ENCODE data around the gene OPTC. TPM values are rescaled to one million over a fixed set of nuclear protein-coding genes. Genes with fewer than 3 reads are reported as not detected.

OPTC gene
- total RNA-seq, 3 donors from 2014 or later: not detected

GRCh38 chr1:203476216-203476814 lies 17.6 kb upstream of the OPTC start:
- Histone ChIP-seq H3K27me3 (no peaks in the 10 kb centered on the region), H3K4me1 (peaks cover 11 to 21% of the 10 kb centered on the region in 2 donors), H3K9me3 (no peaks in the 10 kb centered on the region), H3K27ac (peak overlapping the region; percentile 84 to 88), H3K36me3 (no peaks in the 10 kb centered on the region), H3K4me3 (peak overlapping the region; percentile 52 to 65 (median 57))
- DNase-seq (ENCODE audit: low spot score in 2 of 2): no peak
- intact Hi-C loops (cut with DNase I; ENCODE audit: low total_unique reads): no loop called here
- TF ChIP-seq CTCF (IDR thresholded peaks at IDR 0.05) (no peak), POLR2A (IDR thresholded peaks at IDR 0.05) (no peak), POLR2AphosphoS5 (IDR thresholded peaks at IDR 0.05) (no peak)

- H3K27ac ChIP-seq: peak overlapping the region; percentile 84 to 87
- intact Hi-C loops (cut with DNase I; ENCODE audit: low total_unique reads): no loop called here
- H3K36me3 ChIP-seq: no peaks in the 10 kb centered on the region
- peaks cover 11 to 25% of the 10 kb centered on the region in 2 donors for H3K4me1 ChIP-seq
- H3K4me3 ChIP-seq: peak overlapping the region; percentile 52 to 65 (median 57)
- H3K9me3 ChIP-seq: no peaks in the 10 kb centered on the region
- TF ChIP-seq POLR2AphosphoS5 (IDR thresholded peaks at IDR 0.05): no peak
- no peak for TF ChIP-seq CTCF (IDR thresholded peaks at IDR 0.05)
- no peak for TF ChIP-seq POLR2A (IDR thresholded peaks at IDR 0.05)
- H3K27me3 ChIP-seq: no peaks in the 10 kb centered on the region
- DNase-seq (ENCODE audit: low spot score in 2 of 2): no peak
These were observed 16.2 kb upstream of the OPTC start for GRCh38 chr1:203477748-203478147.

- intact Hi-C loops (cut with DNase I; ENCODE audit: low total_unique reads): no loop called here
- peaks cover 11 to 25% of the 10 kb centered on the region in 2 donors for H3K4me1 ChIP-seq
- TF ChIP-seq CTCF (IDR thresholded peaks at IDR 0.05) (no peak), POLR2AphosphoS5 (IDR thresholded peaks at IDR 0.05) (no peak), POLR2A (IDR thresholded peaks at IDR 0.05) (no peak)
These were observed 15.7 kb upstream of the OPTC start for GRCh38 chr1:203478231-203478630.

GRCh38 chr1:203478986-203479385 lies 15.0 kb upstream of the OPTC start:
- Histone ChIP-seq H3K36me3 (no peaks in the 10 kb centered on the region), H3K27ac (peak overlapping the region; percentile 84 to 87), H3K27me3 (no peaks in the 10 kb centered on the region), H3K4me1 (peaks cover 11 to 25% of the 10 kb centered on the region in 2 donors), H3K9me3 (no peaks in the 10 kb centered on the region), H3K4me3 (peak overlapping the region in 2 of 3 donors; percentile 57 to 65)
- no peak for DNase-seq (ENCODE audit: low spot score in 2 of 2)
- intact Hi-C loops (cut with DNase I; ENCODE audit: low total_unique reads): no loop called here
- TF ChIP-seq POLR2AphosphoS5 (IDR thresholded peaks at IDR 0.05) (no peak), POLR2A (IDR thresholded peaks at IDR 0.05) (no peak), CTCF (IDR thresholded peaks at IDR 0.05) (no peak)

More at GRCh38 chr1:203478231-203478630, 15.7 kb upstream of the OPTC start:
- Histone ChIP-seq H3K27me3 (no peaks in the 10 kb centered on the region), H3K4me3 (peak overlapping the region; percentile 52 to 65 (median 57)), H3K9me3 (no peaks in the 10 kb centered on the region), H3K36me3 (no peaks in the 10 kb centered on the region), H3K27ac (peak overlapping the region; percentile 84 to 87)
- DNase-seq (ENCODE audit: low spot score in 2 of 2): no peak

- no peaks in the 10 kb centered on the region for H3K27me3 ChIP-seq
- no peak for TF ChIP-seq POLR2AphosphoS5 (IDR thresholded peaks at IDR 0.05)
- no peak for TF ChIP-seq POLR2A (IDR thresholded peaks at IDR 0.05)
- TF ChIP-seq CTCF (IDR thresholded peaks at IDR 0.05): no peak
- no peaks in the 10 kb centered on the region for H3K36me3 ChIP-seq
- DNase-seq (ENCODE audit: low spot score in 2 of 2): no peak
- peaks cover 11 to 25% of the 10 kb centered on the region in 2 donors for H3K4me1 ChIP-seq
- no peaks in the 10 kb centered on the region for H3K9me3 ChIP-seq
- H3K4me3 ChIP-seq: peak overlapping the region; percentile 22 to 57 (median 53)
- H3K27ac ChIP-seq: peak overlapping the region; percentile 83 to 87
- intact Hi-C loops (cut with DNase I; ENCODE audit: low total_unique reads): loop anchor here (10.0 kb wide), 2 partner anchors 115 to 205 kb away; no protein-coding TSS in a partner anchor
These were observed 14.3 kb upstream of the OPTC start for GRCh38 chr1:203479646-203480045.

Measured in breast epithelium (tissue), 4 donors.